Muscle of back (tissue), 11 donors: ENCODE results near the gene DUSP9. TPM values are rescaled to one million over a fixed set of nuclear protein-coding genes. Genes with fewer than 3 reads are reported as not detected.

Experiments used
- DNase-seq, 3 donors: peaks; one replicate each; pipeline versions ENCODE4 v3.0.0 to v3.0.0-alpha.2; 2013
- polyA plus RNA-seq, 10 donors: library from polyadenylated mRNA; unstranded; fragments of 120-200 nt; gene quantifications; one replicate each; pipeline ENCODE4 v1.2.1, GENCODE V29; 2013; ENCODE audit not compliant: insufficient read length in 10 of 10

Gene DUSP9
- polyA plus RNA-seq, 10 donors: 0.07 to 0.34 (median 0.19) TPM; not detected in 1

DNA sequence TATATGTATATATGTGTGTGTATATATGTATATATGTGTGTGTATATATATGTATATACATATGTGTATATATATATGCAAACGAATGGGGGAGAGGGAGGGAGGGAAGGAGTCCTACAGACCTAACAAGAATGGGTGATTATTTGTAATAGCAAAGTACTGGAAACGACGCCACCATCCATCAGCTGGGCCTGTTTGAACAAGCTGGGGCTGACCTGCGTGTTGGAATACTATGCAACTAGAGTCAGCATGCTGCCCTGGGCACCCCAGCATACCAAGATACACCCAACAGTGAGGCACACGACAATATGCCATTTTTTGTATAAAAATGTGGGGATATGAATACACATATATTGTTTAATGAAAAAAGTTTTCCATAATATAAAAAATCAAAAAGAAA lies 26.4 kb upstream of the DUSP9 start:
- DNase-seq: no peak

DNA sequence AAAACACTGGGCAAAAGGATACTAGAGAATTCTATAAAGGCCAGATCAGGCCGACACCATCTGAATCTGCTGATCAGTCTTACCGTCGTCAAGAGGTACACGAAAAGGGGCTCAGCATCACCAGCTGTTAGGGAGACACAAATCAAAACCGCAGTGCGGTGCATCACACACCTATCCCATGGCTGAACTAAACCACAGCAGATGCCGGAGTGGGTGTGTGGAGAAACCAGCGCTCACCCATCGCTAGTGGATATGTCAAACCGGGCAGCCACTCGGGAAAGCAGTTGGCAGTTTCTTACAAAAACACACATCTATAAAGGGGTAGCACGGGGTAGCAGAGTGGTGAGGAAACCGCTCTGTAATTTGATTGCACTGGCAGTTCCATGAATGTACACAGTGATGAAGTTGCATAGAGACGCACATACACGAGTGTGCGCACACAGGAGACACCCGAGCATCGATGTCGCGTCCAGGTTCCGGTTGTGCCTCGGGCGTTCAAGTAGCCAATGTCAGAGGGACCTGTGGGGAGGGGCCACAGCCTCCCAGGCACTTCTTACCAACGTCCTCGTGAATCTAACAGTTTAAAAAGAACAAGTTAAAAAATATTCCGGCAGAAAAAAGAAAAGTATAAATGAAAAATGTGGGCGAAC lies 24.9 kb upstream of the DUSP9 start:
- no peak for DNase-seq

DNA sequence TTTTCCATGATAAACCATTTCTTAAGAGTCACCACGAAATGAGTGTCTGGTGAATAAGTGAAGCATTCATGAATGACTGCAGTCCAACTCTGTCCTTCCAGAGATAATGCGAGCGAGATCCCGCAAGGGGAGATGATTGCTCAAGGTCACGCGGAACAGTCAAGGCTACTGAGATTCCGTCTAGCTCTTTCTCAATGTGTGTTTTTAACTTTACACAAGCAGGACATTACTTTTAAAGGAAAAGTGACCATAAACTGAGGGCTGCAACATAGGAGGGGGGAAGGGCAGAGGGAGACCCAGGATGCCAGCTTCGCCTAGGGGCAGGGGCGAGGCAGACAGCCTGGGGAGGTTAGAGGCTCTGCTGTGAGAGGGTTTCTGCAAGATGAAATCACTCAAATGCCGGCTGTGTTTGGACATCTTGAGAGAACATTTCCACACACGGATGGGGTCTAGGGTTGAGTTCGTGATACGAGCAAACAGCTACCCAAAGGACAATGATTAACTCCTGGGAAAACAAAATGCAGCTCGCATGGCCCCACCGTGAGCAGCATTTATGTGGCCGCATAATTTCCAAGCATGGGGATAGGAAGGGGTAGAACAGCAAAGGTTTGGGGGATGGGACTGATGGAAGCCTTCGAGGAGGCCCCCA lies 24.2 kb upstream of the DUSP9 start:
- DNase-seq: no peak

DNA sequence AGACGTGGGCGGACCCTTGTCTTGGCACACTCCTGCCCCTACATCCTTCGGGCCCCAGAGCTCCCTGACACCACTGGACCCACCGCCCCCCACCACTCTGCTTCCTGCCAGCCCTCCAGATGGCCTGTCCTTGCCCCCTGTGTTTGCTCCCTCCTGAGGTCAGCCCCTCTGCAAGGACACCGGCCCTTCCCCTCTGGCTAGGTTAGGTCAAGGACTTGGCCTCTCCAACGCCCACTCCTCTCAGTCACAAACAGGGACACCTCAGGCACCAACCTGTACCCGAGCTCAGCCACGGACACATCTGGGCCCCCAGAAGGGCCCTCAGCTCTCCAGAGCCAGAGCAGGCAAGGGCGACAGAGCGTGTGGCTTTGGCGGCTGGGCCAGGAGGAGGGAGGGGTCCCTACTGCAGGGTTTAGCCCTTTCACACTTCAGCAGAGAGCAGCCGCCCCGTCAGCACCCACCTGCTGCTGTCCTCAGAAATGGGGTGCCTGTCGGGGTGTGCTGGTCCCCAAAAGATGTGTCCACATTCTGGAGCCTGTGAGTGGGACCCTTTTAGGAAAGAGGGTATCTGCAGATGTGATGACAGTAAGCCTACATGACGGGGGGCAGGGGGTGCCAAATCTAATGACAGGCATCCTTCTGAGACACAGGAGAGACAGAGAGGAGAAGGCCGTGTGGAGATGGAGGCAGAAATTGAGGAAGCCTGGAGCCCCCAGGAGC lies 23.5 kb upstream of the DUSP9 start:
- no peak for DNase-seq

DNA sequence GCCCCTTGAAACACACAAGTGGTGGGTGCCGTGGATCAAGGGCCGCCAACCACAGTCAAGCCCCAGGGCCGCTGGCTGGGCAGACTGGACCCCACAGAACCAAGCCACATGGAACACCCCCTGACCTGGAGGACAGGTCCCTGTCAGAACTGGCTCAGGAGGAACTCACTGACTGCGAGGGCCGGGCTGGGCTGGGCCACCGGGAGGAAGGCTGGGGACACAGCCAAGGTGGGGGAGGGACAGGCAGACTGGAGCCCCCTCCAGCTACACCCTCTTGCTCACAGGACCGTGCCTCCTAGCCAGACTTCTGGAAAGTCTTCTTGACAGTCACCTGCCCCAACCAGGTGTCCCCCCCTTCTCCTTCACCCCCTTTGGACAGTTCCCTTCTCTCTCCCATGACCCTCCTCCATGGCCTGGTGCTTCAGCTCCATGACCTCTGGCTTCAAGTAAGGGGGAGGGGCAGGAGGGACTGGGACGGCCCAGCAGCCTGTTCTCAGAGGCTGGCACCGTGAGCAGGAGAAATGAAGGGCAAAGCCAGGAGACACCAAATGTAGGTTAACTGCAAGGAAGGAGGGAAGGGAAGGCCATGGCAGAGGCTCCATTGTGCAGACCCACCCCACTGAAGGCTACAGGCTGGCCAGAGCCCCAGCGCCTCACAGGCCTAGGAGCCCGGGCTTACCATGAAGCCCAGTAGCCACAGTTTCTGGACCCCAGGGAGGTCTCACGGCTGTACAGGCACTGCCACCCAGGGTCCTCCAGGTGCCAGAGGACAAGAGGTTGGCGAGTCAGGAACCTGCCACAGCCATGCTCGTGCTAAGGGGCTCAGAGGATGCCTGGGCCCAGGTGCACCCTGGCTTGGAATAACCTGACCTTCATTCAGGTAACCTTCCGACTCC lies 22.6 kb upstream of the DUSP9 start:
- no peak for DNase-seq

DNA sequence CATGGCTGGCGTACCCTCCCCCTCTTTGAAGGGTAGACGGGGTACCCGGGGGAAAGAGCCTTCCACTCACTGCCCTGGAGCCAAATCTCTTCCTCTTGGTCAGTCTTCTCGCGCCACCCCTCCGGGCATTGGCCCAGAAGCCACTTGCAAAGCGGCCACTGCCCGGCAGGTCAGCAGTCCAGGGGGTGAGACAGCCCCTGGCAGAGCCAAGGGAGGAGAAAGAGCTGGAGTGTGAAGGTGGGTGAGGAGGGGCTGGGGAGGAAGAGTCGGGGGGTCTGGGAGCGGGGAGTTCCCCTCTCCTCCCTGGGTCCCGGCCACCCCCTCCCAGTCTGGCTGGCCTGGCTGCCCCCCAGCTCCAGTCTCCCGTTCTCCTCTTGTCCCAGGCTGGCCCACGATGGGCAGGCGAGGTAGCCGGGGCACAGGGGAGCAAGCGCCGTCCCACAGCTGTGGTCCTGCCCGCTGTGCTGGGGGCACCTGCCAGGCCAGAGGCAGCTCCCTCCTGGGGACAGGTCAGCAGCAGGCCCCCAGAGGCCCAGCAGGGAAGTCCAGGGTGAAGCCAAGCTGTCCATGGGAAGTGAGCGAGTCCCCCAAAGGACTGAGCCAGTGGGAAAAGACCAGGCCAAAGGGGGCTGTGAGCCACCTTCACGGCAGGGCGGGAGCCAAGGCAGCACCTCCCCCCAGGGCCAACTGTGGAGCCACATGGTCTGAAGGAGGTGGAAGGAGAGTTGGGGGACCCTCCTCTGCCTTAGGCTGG lies 21.6 kb upstream of the DUSP9 start:
- DNase-seq: no peak

DNA sequence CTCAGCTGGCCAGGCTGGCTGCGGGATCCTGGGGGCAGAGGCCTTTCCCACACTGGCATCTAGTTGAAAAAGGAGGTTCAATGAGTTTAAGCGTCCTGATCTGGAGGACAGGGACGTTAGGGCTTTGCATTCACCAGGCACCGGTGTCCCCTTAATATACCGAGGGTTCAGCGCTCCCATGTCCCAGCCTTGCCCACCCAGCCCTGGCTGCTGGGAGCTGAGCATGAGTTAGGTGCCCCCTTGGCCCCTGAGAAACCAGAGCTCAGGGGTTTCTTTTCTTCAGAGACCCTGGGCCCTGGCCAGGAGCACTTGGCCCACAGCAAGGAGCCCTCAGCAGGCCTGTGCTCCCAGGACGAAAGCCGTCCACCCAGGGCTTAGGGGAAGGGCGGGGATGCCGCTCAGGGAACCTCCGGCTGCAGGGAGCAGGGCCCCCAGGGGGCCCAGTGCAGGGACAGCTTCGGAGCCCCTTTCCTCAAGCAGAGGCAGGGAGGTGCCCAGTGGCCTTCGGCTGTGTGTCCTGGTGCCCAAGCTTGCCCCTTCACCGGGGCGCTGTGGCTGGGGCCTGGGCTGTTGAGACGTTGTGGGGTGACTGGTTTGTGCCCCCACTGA lies 20.9 kb upstream of the DUSP9 start:
- no peak for DNase-seq

DNA sequence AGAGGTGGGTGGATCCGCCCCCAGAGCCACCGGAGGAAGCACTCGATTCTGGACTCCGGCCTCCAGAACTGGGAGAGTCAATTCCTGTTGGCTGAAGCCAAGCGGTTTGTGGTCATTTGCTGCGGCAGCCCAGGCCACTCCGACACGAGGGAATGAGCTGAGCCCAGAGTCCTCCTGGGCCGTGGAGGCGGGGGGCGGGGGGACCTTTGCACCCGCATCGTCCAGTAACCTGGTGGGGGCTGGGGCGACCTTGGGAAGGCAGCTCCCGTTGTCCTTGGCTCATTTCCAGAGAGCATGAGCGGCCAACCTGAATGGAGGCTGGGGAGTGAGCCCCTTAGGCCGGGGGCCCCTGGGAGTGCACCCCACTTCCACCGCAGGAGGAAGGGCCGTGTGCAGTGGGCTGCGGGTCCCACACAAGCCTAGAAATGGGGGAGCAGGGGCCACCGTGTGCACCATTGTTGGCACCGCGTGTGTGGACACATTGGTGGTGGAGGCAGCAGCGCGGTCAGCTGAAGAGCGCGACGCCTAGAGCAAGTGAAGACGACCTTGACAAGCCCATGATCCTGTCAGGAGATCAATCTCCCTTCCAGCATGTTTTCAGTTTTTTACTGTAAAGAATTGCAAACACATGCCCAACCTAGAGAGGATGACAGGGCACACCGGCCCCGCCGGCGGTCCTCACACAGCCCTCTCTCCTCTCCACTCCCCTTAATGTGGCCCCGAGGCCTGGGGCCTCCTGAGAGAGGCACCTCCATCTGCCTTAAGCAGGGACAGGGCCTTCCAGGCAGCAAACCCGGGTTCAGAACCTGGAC lies 19.9 kb upstream of the DUSP9 start:
- no peak for DNase-seq

DNA sequence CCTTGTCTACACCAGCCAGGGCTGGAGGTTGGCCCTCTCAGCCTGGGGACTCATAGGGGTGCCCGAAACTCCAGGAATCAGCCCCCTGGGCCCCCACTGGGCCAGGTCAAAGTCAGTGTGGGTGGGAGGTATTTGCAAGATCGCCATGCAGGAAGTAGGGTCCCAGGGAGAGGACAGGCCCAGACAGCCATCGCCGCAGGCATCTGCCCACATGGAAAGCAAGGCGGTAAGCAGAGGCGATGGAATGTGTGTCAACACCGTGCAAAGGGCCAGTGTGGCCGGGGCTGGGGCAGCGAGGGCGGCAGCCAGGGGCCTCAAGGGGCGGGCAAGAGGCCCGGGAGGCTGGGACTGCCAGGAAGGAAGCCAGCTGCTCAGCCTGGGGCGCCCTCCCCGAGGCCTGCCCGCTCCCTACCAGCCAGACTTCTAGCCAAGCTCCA lies 19.3 kb upstream of the DUSP9 start:
- DNase-seq: no peak

DNA sequence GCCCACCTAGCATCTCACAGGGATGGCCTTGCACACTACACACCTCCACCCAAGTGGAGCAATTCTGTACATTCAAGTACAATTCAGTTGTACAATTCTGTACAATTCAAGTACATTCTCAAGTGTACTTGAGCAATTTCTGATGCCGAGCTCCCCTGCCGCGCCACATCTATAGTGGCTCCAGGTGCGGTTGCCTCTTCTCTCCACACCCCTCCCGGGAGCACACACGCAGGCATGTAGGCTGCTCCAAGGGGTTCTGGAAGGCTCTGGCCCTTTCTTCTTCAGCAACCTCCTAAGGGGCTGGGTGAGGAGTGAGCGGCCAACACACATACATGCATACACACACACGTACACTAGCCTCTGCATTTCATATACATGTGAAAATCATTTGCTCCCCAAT lies 18.9 kb upstream of the DUSP9 start:
- no peak for DNase-seq

DNA sequence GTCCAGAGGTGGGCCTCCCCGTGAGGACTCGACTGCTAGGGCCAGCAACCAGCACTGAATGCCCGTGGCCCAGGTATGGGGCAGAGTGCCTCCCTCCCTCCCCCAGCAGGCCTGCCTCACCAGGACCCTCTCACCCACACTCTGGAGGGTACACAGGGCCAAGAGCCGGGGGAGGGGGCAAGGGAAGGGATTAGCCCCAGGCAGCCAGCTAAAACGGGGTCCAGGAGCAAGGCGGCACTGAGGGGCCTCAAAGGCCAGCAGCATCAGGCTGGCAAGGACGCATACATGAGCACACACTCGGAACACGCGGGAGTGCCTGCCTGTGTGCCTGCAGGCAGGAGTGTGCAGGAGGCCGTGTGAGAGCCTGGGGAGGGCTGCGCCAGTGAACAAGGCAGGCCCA lies 18.3 kb upstream of the DUSP9 start:
- no peak for DNase-seq

DNA sequence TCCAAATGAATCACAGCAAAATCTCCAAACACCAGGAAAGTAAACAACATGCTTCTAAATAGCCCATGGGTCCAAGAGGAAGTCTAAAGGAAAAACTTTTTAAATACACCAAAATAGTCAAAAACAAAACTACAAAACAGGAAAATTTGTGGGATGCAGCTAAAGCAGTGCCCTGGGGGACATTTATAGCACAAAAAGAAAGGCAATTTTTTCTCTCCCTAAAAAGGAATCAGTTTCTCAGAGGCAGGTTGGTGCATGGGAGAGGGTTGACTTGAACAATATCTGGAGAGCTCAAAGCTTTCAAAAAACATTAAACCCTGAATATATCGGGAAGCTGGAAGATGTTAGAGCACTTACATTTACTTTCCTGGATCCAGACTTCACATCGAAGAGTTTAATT lies 15.7 kb upstream of the DUSP9 start:
- no peak for DNase-seq

DNA sequence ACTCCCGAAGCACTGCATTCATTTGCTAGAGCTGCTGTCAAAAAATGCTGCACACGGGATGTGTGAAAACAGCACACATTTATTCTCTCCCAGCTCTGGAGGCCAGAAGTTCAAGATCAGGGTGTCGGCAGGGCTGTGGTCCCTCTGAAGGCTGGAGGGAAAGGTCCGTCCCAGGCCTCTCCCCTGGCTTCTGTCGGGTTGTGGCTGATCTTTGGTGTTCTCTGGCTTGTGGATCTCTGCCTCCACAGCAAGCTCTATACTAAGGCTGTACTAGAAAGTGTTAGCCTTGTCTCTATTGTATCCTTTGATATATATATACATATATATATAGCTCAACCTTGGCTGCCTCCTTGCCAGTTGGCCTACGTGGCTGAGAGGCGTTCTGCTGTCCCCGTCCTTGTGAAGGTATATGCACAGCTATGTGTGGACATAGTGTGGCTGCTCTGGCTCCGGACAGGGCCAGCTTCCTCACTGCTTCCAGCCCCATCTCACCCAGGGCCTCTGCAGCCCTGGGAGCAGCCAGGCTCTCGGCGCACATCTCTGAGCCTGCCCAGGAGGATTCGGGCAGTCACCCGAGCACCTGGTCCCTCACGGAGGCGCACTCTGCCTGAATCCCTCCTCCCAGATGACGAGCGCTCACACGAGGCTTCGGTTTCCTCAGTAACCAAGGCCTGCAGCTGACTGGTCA lies 15.0 kb upstream of the DUSP9 start:
- no peak for DNase-seq

DNA sequence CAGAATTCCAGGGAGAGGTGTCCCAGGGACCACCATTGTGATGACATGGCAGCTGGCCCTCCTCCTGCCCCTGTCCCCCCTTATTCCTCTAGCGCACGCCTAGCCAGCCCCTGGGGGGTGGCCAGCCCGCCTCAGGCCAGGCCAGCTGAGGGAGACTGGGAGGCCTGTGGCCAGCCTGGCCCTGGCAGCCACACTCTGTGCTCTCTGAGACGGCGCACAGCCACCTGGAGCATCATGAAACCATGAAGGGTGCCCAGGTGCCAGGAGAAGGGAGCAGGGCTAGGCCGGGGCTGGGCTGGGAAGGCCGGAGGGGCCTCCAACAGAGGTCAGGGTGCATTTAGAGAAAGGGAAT lies 14.4 kb upstream of the DUSP9 start:
- DNase-seq: no peak

DNA sequence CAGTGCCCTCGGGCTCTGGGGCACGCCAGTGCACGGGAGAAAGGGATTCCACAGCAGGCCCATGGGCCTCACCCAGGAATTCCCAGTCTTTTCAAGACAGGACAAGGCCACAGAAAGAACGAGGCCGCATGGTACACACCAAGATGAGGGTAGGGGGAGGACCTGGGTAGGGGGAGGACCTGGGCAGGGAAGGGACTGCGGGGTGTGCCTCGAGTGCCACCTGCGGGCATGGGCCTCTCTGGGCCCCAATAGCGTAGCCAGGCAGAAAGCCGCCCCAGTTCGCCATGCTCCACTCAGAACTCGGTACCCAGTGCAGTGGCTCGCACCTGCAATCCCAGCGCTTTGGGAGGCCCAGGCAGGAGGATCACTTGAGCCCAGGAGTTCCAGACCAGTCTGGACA lies 14.0 kb upstream of the DUSP9 start:
- no peak for DNase-seq

DNA sequence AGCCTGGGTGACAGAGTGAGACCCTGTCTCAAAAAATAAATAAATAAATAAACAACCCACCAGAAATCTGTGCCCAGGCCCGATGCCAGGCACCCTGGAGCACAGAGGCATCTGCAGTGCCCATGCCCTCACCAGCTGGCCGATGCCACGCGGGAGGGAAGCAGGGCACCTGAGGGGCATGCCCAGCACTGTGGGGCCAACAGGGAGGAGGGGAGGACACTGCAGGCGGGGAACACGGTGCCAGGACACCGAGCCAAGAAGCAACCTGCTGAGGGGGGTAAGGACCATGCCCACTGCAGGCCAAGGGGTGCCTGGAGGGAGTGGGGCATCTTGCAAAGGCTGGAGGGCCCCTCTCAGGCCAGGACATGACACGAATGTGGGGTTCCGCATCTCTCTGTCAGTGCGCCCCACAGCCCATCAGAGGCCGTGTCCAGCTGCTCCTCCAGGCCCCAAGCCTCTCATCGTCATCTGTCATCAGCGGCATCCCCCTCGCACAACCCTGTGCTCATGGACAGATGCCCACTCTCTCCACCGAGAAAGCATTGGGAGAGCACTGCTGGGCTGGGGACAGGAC lies 13.3 kb upstream of the DUSP9 start:
- no peak for DNase-seq

DNA sequence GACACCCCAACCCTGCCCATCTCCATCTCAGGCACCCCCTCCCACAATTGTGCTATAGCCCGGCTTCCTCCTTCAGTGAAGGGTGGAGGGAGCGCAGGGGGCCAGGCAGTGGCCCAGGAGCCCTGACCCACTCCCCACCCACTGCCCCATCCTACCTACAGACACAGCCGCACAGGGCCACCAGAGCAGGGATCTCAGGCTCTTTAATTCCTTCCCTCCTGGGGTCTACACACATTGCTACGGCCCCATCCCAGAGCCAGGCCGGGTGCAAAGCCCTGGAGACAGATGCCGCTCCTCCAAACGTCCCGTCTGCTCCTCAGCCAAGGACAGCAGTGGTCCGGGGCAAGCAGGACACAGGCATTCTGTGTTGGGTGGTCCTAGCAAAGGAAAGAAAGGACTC lies 12.8 kb upstream of the DUSP9 start:
- DNase-seq: no peak

DNA sequence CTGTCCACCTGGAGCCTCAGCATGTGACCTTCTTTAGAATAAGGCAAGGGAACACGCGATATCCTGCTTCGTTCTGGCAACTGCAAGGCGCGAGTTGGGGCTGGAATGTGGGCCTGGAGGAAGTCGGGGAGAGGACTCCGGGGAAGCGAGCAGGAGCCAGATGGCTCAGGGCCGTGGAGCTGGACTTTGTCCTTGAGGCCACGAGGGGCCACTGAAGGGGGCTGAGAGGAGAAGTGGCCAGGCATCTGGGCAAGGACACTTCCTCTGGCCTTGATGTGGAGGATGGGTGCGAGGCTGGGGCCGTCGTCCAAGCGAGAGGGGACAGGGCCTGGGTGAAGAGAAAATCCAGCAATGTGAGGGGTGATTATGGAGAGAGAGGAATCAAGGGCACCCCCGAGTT lies 12.2 kb upstream of the DUSP9 start:
- peak; percentile 5 to 78 (median 39) for DNase-seq

DNA sequence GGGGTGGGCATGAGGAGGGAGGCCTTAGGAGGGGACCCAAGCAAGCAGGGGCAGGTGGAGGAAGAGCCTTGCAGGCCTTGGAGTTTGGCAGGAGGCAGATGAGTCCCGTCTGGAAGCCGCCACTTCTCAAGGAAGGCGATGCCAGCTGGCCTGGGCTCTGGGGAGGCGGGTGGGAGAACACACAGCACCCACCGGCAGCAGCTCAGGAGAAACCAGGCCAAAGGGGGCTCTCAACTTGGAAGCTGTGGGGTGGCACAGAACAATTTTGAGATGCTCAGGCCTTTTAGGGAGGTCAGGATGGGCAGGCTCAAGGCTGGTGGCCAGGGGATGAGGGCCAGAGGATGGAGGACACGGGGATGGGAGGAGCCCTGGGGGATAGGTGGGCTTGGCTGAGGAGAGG lies 11.6 kb upstream of the DUSP9 start:
- no peak for DNase-seq
